Measurements from ENCODE around the gene TMEM63C.

TMEM63C gene

DNA sequence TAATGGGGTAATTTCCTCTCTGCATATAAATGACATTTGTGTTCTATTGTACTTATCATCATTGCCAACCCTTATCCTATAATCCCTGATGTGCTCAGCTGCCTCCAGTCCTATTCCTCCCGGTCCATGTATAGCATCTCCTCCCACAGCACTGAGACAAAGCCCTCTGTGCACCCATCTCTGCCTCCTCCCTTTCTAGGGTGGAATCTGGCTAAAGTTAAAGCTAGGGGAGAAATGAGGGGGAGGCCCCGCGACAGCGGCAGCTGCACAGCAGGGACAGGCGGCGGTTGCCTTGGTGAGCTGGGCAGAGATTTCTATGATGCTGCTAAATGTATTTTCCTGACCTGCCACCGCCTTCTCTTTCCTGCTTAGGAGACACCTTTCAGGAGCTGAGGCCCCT lies 27.2 kb upstream of the TMEM63C start:
- no peak overlapping the region for H3K4me2 ChIP-seq (ENCODE audit: low read depth, low read length, poor library complexity, severe bottlenecking)
- H3K9ac ChIP-seq (ENCODE audit: low read depth, low read length, poor library complexity, severe bottlenecking) = no peak overlapping the region
- H3K4me3 ChIP-seq (ENCODE audit: low read length, poor library complexity, severe bottlenecking) = no peak overlapping the region
- H3K9me3 ChIP-seq (ENCODE audit: insufficient read depth, low read depth, low read length) = no peaks in the 10 kb centered on the region
- H3K9me2 ChIP-seq (replicated peaks; ENCODE audit: low read depth, low read length) = no peaks in the 10 kb centered on the region
- H3F3A ChIP-seq (ENCODE audit: low read depth) = no peaks in the 10 kb centered on the region
- no peak for TF ChIP-seq EZH2phosphoT487 (IDR thresholded peaks at IDR 0.05; ENCODE audit: borderline replicate concordance)
- TF ChIP-seq, protein P1, sequence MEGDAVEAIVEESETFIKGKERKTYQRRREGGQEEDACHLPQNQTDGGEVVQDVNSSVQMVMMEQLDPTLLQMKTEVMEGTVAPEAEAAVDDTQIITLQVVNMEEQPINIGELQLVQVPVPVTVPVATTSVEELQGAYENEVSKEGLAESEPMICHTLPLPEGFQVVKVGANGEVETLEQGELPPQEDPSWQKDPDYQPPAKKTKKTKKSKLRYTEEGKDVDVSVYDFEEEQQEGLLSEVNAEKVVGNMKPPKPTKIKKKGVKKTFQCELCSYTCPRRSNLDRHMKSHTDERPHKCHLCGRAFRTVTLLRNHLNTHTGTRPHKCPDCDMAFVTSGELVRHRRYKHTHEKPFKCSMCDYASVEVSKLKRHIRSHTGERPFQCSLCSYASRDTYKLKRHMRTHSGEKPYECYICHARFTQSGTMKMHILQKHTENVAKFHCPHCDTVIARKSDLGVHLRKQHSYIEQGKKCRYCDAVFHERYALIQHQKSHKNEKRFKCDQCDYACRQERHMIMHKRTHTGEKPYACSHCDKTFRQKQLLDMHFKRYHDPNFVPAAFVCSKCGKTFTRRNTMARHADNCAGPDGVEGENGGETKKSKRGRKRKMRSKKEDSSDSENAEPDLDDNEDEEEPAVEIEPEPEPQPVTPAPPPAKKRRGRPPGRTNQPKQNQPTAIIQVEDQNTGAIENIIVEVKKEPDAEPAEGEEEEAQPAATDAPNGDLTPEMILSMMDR (conservative IDR thresholded peaks at IDR 0.05; ENCODE audit: low read length) = no peak
- no peaks in the 10 kb centered on the region for H4K20me1 ChIP-seq (ENCODE audit: insufficient read depth, low read length, poor library complexity, severe bottlenecking)
- no peaks in the 10 kb centered on the region for H3K79me2 ChIP-seq (ENCODE audit: insufficient read depth, low read length)
- H3K36me3 ChIP-seq (ENCODE audit: insufficient read depth, low read length) = no peaks in the 10 kb centered on the region
- H2AFZ ChIP-seq (ENCODE audit: low read length) = no peak overlapping the region
- peaks cover 3% of the 10 kb centered on the region for H3K4me1 ChIP-seq (ENCODE audit: insufficient read depth, low read length, poor library complexity, severe bottlenecking)
- H3K27me3 ChIP-seq (ENCODE audit: insufficient read depth, low read length, poor library complexity, severe bottlenecking) = no peaks in the 10 kb centered on the region

GRCh38 chr14:77155083-77155482 lies 26.5 kb upstream of the TMEM63C start:
- no peaks in the 10 kb centered on the region for H3K27me3 ChIP-seq (ENCODE audit: insufficient read depth, low read length, poor library complexity, severe bottlenecking)
- H2AFZ ChIP-seq (ENCODE audit: low read length) = no peak overlapping the region
- H3K4me1 ChIP-seq (ENCODE audit: insufficient read depth, low read length, poor library complexity, severe bottlenecking) = peaks cover 3% of the 10 kb centered on the region
- no peak overlapping the region for H3K4me3 ChIP-seq (ENCODE audit: low read length, poor library complexity, severe bottlenecking)
- no peaks in the 10 kb centered on the region for H3K9me3 ChIP-seq (ENCODE audit: insufficient read depth, low read depth, low read length)
- H3F3A ChIP-seq (ENCODE audit: low read depth) = no peaks in the 10 kb centered on the region
- no peak for TF ChIP-seq EZH2phosphoT487 (IDR thresholded peaks at IDR 0.05; ENCODE audit: borderline replicate concordance)
- TF ChIP-seq, protein P1 (conservative IDR thresholded peaks at IDR 0.05; ENCODE audit: low read length) = no peak
- no peak overlapping the region for H3K9ac ChIP-seq (ENCODE audit: low read depth, low read length, poor library complexity, severe bottlenecking)
- H3K36me3 ChIP-seq (ENCODE audit: insufficient read depth, low read length) = no peaks in the 10 kb centered on the region
- no peak overlapping the region for H3K4me2 ChIP-seq (ENCODE audit: low read depth, low read length, poor library complexity, severe bottlenecking)
- H4K20me1 ChIP-seq (ENCODE audit: insufficient read depth, low read length, poor library complexity, severe bottlenecking) = no peaks in the 10 kb centered on the region
- H3K79me2 ChIP-seq (ENCODE audit: insufficient read depth, low read length) = no peaks in the 10 kb centered on the region
- no peaks in the 10 kb centered on the region for H3K9me2 ChIP-seq (replicated peaks; ENCODE audit: low read depth, low read length)

GRCh38 chr14:77157740-77158139 lies 23.9 kb upstream of the TMEM63C start:
- Histone ChIP-seq H3F3A (ENCODE audit: low read depth) (no peaks in the 10 kb centered on the region), H3K9me2 (replicated peaks; ENCODE audit: low read depth, low read length) (no peaks in the 10 kb centered on the region), H3K79me2 (ENCODE audit: insufficient read depth, low read length) (no peaks in the 10 kb centered on the region), H3K4me1 (ENCODE audit: insufficient read depth, low read length, poor library complexity, severe bottlenecking) (no peaks in the 10 kb centered on the region), H3K27me3 (ENCODE audit: insufficient read depth, low read length, poor library complexity, severe bottlenecking) (no peaks in the 10 kb centered on the region), H3K4me2 (ENCODE audit: low read depth, low read length, poor library complexity, severe bottlenecking) (no peak overlapping the region), H3K9ac (ENCODE audit: low read depth, low read length, poor library complexity, severe bottlenecking) (no peak overlapping the region), H3K4me3 (ENCODE audit: low read length, poor library complexity, severe bottlenecking) (no peak overlapping the region), H2AFZ (ENCODE audit: low read length) (no peak overlapping the region), H3K36me3 (ENCODE audit: insufficient read depth, low read length) (no peaks in the 10 kb centered on the region), H4K20me1 (ENCODE audit: insufficient read depth, low read length, poor library complexity, severe bottlenecking) (no peaks in the 10 kb centered on the region), H3K9me3 (ENCODE audit: insufficient read depth, low read depth, low read length) (no peaks in the 10 kb centered on the region)
- TF ChIP-seq, protein P1 (conservative IDR thresholded peaks at IDR 0.05; ENCODE audit: low read length) = no peak
- TF ChIP-seq EZH2phosphoT487 (IDR thresholded peaks at IDR 0.05; ENCODE audit: borderline replicate concordance) = no peak
